AML-193 (cell line): ENCODE results near the gene PLCZ1.
"Not testable (repeated sequence)": the region's sequence is repeated elsewhere in the genome, so short reads cannot be mapped to it uniquely, and the experiment has no call there.

Source experiments
- DNase-seq, 2 experiments: peaks; one replicate each; lab custom pipeline; 2025; lab: John Stamatoyannopoulos, UW

PLCZ1 gene, protein sequence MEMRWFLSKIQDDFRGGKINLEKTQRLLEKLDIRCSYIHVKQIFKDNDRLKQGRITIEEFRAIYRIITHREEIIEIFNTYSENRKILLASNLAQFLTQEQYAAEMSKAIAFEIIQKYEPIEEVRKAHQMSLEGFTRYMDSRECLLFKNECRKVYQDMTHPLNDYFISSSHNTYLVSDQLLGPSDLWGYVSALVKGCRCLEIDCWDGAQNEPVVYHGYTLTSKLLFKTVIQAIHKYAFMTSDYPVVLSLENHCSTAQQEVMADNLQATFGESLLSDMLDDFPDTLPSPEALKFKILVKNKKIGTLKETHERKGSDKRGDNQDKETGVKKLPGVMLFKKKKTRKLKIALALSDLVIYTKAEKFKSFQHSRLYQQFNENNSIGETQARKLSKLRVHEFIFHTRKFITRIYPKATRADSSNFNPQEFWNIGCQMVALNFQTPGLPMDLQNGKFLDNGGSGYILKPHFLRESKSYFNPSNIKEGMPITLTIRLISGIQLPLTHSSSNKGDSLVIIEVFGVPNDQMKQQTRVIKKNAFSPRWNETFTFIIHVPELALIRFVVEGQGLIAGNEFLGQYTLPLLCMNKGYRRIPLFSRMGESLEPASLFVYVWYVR

DNA sequence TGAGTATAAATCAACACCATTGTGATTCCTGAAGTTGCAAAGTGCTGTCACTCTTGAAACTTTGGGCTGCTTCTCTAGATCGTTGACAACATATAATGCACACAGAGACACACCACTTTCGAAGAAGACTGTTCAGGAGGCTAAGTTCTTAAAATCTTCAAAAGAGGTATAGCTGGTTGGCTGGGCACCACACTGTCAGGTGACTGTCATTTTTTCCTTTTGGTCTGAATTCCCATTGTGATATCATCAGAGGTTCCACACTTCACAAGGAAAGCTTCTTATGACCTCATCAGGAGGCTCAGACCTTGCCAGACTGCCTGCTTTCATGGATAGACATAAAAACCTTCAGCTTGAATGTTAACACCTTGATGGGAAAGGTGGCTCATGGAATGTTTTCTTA, at the start of gene PLCZ1, which contains the start of gene CAPZA3:
PLCZ1 (minus strand) TSS at position 194 of the 400 bp plus-strand sequence. CDS start 641 bp downstream, outside the sequence.
CAPZA3 (plus strand) TSS at position 301 of the 400 bp plus-strand sequence. CDS start 150 bp downstream, outside the sequence.
- no peak for DNase-seq

DNA sequence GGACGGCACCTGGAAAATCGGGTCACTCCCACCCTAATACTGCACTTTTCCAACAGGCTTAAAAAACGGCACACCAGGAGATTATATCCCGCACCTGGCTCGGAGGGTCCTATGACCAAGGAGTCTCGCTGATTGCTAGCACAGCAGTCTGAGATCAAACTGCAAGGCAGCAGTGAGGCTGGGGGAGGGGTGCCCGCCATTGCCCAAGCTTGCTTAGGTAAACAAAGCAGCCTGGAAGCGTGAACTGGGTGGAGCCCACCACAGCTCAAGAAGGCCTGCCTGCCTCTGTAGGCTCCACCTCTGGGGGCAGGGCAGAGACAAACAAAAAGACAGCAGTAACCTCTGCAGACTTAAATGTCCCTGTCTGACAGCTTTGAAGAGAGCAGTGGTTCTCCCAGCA, 47.7 kb upstream of the PLCZ1 start:
- DNase-seq = not testable (repeated sequence)

DNA sequence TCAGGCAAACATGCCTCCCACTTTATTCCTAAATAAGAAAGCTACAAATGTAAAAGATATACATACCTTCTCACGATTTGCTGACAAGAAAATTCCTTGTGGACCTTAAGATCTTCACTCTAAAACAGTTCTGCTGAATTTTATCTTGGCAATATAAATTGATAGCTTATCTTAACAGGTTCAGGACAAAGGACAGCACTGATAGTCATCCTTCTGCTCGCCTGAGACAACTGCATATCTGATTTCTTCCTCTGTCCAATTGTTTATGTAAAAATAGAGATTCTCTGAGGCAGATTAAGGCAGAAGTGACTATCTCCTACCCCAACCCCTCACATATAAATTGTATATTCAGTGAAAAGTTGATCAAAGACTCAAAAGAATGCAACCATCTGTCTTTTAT, 45.0 kb upstream of the PLCZ1 start:
- no peak for DNase-seq

DNA sequence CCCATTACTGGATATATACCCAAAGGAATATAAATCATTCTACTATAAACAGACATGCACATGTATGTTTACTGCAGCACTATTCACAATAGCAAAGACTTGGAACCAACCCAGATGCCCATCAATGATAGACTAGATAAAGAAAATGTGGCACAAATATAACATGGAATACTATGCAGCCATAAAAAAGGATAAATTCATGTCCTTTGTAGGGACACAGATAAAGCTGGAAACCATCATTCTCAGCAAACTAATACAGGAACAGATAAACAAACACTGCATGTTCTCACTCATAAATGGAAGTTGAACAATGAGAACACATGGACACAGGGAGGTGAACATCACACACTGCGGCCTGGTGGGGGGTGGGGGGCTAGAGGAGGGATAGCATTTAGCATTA, 28.7 kb upstream of the PLCZ1 start:
- not testable (repeated sequence) for DNase-seq

DNA sequence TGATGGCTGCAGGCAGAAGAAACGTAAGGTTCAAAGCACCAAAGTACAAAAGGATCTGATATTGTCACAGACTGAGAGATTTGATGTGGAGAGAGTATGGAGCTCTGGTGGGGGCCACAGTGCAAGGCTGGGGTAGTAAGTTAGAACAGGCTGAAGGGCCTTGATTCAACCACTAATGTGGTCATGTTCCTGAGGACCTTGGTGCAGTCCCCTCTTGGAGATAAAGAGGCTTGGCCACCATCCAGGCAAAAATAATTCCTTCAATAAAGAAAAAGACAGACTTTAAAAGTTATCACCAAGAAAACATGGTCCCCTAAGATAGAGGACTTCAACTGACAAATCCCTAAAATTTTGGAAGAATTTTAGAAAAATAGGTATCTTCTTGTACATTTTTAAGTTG, 17.5 kb upstream of the PLCZ1 start:
- DNase-seq = no peak

DNA sequence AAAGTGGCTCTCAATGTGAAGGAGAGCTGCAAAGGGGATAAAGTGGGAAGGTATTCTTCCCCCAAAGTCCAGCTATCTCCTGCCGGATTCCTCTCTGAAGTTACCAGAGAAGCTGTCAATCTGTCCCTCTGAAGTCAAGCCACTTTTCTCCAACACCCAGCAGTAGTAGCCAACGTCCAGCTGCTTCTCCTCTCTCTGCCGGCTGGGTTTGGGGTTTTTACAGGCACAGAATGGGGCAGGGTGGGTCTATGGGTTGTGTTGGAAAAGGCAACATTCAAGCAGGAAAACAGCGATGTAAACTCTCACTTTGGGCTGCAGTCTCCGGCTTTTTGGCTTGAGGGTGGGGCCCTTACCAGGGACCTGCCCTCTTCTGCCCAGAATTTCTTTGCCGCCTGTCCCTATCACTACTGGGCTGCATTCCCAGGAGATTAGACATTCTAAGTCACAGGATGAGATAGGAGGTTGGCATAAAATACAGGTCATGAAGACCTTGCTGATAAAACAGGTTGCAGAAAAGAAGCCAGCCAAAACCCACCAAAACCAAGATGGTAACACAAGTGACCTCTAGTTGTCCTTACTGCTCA, 16.4 kb upstream of the PLCZ1 start:
- no peak for DNase-seq

DNA sequence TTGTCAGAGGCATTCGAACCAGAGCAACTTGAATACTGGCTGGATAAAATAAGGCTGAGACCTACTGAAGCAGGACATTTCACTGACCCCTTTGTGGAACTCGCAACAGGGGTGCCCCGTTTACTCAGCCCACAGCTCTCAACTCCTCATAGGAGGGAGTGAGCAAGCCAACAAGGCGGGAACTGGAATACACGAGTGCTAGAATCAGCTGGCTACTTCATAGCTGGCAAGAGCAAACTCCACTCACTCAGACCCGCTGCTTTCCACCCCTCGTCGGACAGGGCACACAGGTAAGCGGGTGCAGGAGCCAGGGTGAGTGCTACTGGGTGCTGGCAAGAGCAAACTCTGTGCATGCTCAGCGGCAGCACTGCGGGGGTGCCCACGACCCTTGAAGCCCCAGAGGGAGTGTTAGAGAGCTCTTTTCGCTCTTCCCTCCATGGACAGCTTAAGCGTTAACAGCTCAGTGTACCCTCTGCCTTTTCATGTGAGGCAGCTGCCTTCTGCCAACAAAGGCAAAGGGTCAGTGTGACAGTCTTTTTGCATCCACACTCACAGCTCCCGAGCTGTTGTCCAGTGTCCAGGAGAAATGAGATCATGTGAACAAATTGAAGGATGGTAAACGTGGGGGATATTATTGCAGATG, 15.8 kb upstream of the PLCZ1 start:
- DNase-seq = no peak

DNA sequence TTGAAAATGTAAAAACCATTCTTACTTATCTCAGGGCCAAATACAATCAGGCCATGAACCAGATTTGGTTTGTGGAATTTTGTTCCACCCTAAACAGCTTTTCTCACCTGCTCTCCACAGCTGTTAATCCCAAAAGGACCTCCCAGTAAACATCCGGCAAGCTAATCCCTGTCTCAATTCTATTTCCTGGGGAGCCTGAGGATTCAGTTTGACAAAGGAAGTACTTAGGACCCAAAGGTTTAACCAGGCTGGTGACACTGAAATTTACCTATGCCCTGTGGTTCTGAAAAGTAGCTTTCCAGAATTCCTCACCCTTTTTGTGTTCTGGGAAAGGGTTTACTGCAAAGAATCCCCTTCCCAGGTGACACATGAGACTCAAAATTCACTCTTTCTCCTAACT, 15.1 kb upstream of the PLCZ1 start:
- no peak for DNase-seq

DNA sequence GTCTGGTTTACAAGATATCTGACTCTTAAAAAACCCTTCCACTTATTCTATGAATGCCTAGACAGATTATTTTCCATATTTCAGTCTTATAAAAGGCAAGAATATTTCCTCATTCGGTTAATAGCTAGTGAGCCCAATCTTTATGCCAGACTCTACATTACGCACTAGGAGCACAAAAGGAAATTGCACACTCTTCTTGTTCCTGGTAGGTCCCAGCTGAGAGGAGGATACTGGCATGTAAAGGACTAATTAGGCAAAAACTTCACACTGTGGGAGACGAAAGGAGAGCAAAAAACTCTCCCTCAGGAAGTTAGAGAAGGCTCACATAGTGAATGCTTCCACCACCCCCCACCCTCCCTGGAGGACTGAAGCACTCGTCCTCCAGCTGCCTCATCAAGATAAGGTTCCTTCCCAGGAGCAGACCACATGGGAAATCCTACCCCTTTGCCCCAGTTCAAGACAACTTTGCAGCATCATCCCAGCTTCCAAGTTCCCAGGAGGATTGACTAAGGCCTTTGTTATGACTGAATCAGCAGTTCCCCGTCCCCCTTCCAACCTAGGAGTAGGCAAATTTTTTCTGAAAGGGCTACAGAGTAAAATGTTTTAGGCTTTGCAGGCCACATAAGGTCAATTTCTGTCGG, 14.6 kb upstream of the PLCZ1 start:
- no peak for DNase-seq

DNA sequence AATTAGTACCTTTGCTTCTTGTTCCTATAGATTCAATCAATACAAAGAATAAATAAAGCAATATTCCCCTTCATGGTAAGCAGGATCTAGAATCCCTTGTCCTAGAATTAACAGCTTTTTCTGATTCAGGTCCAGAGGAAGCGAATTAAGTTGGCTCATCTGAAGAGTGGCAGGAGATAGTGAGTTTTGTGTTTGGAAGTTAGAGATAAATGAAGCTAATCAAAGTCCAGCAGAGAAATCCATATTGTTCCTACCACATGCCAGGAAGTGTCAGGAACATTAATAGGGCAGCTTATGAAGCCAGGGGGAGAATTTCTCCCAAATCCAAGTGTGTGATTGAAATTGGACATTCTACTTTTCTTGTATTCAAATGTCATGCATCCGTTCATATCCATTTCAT, 14.1 kb upstream of the PLCZ1 start:
- no peak for DNase-seq

DNA sequence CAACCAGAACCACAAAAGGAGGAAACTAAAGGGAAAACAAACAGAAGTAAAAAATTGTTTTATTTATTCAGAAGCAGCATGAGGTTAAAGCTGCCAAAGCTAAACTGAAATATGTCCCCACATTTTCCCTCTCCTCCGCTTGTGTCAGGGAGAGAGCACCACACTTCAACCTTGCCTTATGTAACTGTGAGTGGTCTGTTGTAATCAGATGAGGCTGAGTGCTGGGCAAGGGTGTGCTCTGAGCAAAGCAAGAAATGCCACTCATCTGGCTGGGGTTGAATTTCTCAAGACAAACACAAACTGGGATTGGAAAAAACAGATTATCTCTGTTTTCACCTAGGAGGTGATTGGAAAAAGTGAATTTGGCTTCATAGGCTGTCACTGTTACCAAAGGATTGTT, 12.3 kb upstream of the PLCZ1 start:
- no peak for DNase-seq

DNA sequence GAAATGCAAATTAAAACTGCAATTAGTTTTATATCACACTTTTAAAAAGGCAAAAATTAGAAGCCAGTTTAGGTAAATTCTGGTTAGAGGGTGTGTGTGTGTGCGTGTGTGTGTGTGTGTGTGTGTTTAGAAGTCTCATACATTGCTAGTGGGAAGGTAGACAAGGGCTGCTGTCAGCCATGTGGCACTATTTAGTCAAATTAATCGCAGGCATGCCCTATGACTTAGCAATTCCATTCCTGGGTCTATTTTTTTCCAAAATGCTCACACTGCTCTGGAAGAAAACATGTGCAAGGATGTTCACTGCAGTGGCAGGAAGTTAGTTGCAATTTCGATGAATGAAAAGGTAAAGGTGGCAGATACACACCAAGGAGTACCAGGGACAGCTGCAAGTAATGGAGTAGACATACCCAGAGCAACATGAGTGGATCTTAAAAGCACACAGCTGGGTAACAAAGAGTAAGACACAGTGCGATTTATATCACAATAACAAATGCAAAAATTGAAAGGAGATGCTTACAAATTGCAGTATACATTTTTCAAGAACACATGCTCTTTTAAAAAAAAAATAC, 11.7 kb upstream of the PLCZ1 start:
- DNase-seq = no peak

DNA sequence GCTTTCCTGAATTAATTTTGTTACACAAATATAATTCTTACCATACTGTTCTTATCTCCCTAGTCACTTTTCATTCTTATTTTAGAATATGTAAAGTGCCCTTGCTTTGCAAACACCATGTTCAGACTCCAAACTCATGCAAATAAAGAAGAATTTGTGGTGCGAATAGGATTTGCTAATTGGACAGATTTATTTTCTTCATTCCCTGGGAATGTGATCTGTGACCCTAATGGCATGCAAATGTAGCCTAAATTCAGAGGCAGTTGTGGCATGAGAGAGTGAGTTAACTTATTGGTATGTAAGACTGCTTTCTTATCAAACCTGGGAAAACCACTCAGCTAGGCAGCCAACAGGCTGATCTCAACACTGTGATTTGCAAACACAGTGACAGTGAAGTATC, 10.1 kb upstream of the PLCZ1 start:
- no peak for DNase-seq

DNA sequence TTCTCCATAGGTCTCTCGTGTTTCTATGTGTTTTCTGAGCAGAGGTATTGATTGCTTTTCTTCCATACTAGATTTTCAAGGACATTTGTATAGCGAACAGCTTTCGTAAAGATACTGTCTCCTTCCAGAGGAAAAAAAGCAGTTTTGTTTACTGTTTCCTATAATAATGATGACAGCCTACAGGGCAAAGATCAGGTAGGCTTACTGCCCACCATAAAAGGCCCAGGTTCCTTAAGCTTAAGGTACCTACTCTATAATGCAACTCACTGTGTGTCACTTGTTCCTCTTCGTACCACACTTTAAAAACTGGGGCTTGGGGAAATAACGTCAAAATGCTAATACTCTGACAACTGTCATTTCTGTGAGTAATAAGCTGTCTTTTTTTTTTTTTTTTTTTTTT, 6.7 kb downstream of the PLCZ1 start:
- no peak for DNase-seq

DNA sequence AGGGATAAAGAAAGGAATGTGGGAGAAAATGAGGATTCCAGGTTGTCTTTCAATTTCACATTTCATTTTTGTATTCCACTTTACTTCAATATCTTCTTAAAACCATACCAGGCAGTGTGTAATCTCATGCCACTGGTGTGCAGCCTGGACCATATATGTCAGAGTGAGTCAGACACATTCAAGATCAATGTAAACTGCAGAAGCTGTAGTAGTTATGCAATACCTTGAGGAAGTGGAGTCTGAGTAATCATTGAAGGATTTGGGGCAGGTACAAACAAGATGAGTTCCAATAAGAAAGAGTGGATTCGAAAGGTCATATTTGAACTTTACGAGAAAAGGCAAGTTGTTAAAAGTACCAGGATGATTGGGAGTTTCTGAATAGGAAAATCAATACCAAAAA, 14.1 kb downstream of the PLCZ1 start:
- no peak for DNase-seq

DNA sequence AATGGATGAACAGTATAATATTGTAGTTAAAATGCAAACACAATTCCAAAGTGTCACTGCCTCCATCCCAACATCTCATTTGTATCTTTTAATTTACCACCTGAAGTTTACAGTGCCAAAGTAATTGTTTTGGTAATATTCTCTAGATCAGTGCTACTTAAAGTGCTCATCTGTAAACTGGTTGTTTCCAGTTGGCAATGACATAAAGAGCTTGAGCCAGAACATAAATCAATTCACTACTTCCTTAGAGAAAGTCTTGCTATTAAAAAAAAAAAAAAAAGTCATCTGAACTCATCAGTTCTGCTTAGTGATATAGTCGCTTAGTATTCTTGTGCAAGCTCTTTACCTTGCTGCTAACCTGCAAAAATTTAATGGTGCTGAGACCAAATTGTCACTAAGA, 16.4 kb downstream of the PLCZ1 start:
- DNase-seq = no peak

DNA sequence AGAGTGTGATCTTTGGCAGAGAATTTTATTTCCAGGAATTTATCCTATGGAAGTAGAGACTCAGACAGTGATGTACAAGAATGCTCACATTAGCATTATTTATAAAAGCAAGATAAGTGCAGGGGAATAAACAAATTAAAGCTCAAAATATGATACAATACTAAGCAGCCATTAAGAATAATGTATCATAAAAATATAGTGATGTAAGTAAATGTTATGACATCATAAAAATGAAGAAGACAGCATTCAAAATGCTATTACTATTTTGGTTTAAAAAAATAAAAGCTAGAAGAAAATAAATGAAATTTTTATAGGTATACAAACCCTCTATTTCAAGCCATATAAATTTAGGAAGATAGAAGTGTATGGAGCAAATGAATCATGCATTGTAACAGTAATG, 17.1 kb downstream of the PLCZ1 start:
- no peak for DNase-seq

DNA sequence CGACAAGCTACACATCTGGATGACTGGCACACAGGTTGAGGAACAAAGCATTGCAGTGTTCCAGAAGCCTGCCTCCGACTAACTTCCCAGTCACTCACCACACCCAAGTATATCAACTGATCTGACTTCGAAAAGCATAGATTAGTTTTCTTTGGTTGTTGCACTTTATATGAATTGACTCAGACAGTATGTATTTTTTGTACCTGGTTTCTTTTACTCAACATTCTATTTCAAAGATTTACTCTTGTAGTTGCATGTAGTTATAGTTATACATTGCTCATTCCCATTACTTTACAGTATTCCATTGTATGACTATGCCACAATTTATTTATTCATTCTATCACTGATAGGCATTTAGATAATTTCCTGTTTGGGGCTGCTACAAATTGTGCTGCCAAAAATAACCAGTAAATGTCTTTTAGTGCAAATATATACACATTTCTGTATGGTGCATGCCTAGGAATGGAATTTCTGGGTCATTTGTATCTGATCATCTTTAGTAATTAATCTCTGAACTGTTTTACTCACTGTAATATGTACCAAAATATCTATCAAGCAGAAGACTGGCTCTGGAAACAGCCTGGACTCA, 17.8 kb downstream of the PLCZ1 start:
- no peak for DNase-seq

DNA sequence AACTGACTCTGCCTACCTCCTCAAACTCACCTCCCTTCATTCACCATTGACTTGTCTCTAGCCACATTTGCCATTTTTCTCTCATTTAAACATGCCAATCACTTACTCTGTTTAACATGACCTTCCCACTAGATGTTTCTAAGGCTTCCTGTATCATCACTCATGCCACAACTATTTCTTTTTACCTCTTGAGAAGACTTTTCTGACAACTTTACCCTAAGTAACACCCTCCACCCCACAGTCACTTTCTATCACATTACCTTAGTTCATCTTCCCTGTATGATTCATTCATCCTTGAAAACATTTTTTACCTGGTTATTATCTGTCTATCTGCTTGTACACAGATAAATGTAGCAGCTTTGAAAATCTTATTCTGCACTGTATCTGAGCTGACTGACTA, 19.4 kb downstream of the PLCZ1 start:
- DNase-seq = no peak

DNA sequence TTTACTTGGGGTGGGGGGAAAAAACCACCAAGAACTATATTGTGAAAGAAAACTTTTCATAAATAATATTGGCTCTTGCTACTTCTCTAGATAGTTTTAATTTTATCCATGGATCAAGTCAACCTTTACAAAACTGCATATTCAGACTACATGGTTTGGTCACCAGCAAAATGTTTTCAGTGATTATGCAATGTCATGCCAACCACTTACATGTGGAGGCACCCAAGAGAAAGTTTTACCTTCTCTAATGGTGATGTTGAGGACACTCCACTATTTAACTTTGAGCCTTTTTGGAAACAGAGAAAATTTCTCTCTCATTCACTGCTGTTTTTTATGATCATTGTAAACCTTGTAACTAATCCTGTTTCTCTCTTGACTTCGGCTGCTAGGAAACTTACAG, 21.6 kb downstream of the PLCZ1 start:
- DNase-seq = no peak

DNA sequence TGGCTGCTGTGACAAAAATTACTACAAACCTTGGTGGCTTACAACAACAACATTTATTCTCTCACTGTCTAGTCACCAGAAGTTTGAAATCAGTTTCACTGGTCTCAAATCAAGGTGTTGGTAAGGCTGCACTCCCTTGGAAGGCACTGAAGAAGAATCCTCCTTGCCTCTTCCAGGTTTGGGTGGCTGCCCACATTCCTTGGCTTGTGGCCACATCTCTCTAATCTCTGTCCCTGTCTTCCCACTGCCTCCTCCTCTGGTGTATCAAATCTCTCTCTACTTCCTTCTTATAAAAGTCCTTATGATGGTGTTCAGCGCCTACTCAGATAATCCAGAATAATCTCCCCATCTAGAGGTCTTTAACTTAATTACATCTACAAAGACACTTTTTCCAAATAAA, 31.0 kb downstream of the PLCZ1 start:
- DNase-seq = no peak

DNA sequence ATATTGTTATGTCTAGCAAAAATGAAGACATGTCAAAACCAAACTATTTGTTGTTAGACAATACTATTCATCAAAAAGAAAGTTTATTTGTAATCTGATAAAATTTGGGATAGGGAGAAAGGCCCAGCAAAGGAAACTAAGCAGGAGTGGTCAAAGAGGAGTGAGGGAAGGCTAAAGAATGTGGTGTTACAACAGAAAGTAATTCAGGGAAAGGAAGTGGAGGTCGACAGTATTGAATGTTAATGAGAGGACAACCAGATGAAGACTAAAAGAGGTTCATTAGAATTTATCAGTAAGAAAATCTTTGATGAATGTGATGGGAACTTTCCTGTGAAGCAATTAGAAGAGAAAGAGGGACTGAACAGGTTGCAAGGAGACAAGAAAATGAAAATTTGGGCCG, 33.9 kb downstream of the PLCZ1 start:
- no peak for DNase-seq
